ENCODE results near the gene SSB. TPM values are rescaled to one million over a fixed set of nuclear protein-coding genes. Genes with fewer than 3 reads are reported as not detected.
A peak's percentile ranks its signal among the peaks of the same experiment; 100 is the strongest.
"Not testable (repeated sequence)": the region's sequence is repeated elsewhere in the genome, so short reads cannot be mapped to it uniquely, and the experiment has no call there.

The SSB gene
- total RNA-seq, 1 experiment from 2014 or later: 256 TPM

DNA sequence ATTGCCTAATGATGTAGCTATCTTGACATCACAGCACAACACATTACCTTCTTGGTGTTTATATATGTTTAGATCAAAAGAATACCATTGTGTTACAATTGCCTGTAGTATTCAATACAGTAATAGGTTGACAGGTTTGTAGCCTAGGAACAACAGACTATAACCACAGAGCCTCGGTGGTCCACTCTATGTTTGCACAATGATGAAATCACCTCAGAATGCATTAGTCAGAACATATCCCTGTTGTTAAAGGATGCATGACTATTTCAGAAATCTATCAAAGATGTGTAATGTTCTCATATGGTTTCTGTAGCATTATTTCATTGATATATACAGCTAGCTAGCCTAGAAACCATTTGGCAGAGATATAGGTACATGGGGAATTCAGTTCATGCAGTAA, 17.2 kb downstream of the SSB start:
- Histone ChIP-seq H3K36me3 (peaks cover 55% of the 10 kb centered on the region), H3K4me1 (no peaks in the 10 kb centered on the region), H3K27ac (no peak overlapping the region), H3K9me3 (replicated peaks) (0 out of 2 replicates have a peak, but pooled peaks cover 3% of the 10 kb centered on the region), H3K4me3 (no peak overlapping the region), H3K27me3 (no peaks in the 10 kb centered on the region)
- no peak for DNase-seq

GRCh38 chr2:169816961-169817360, 18.3 kb downstream of the SSB start:
- not testable (repeated sequence) for H3K4me3 ChIP-seq; H3K27me3 ChIP-seq; H3K9me3 ChIP-seq (replicated peaks); H3K4me1 ChIP-seq; DNase-seq; H3K27ac ChIP-seq
- H3K36me3 ChIP-seq: peaks cover 44% of the 10 kb centered on the region

GRCh38 chr2:169817369-169817768, 18.7 kb downstream of the SSB start:
- not testable (repeated sequence) for H3K4me1 ChIP-seq; H3K4me3 ChIP-seq; H3K27me3 ChIP-seq; H3K27ac ChIP-seq; H3K9me3 ChIP-seq (replicated peaks); DNase-seq
- H3K36me3 ChIP-seq: peaks cover 40% of the 10 kb centered on the region

DNA sequence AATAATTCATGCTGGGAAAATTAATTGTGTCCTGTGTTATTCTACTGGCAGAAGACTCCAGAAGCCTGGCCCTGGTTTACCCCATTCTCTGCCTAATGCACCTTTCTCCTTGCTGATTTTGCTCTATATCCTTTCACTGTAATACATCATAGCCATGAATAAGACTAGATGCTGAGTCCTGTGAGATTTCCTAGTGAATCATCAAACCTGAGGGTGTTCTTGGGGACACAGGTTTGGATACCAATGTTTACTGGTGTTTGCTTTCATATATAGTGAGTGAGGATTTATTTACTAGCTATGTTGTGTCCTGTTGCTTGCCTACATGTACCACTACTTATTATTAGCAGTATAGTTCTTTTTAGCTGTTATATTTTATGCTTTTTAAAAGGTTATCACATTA, 19.6 kb downstream of the SSB start:
- Histone ChIP-seq H3K9me3 (replicated peaks) (0 out of 2 replicates have a peak, but pooled peaks cover 3% of the 10 kb centered on the region), H3K27me3 (no peaks in the 10 kb centered on the region), H3K4me1 (no peaks in the 10 kb centered on the region), H3K36me3 (peaks cover 36% of the 10 kb centered on the region), H3K4me3 (no peak overlapping the region), H3K27ac (no peak overlapping the region)
- DNase-seq: no peak

GRCh38 chr2:169819106-169819505, 20.4 kb downstream of the SSB start:
- Histone ChIP-seq H3K4me1 (no peaks in the 10 kb centered on the region), H3K27me3 (no peaks in the 10 kb centered on the region), H3K27ac (no peak overlapping the region), H3K4me3 (no peak overlapping the region), H3K9me3 (replicated peaks) (0 out of 2 replicates have a peak, but pooled peaks cover 3% of the 10 kb centered on the region), H3K36me3 (peaks cover 27% of the 10 kb centered on the region)
- DNase-seq: no peak

DNA sequence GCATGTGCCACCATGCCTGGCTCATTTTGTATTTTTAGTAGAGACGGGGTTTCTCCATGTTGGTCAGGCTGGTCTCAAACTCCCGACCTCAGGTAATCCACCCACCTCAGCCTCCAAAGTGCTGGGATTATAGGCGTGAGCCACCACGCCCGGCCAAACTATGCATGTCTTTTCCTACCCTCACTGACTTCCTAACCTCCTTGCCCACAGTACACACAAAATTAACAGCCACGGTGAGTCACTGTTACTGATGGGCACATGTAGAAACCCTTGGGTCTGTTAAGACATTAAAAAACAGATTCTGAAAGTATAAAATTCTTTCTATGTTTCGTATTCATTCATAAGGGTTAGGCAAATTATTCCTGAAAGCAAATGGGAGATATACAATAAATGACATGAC, 21.4 kb downstream of the SSB start:
- H3K4me1 ChIP-seq; H3K4me3 ChIP-seq; H3K9me3 ChIP-seq (replicated peaks); DNase-seq; H3K27ac ChIP-seq; H3K27me3 ChIP-seq: not testable (repeated sequence)
- peaks cover 21% of the 10 kb centered on the region for H3K36me3 ChIP-seq

DNA sequence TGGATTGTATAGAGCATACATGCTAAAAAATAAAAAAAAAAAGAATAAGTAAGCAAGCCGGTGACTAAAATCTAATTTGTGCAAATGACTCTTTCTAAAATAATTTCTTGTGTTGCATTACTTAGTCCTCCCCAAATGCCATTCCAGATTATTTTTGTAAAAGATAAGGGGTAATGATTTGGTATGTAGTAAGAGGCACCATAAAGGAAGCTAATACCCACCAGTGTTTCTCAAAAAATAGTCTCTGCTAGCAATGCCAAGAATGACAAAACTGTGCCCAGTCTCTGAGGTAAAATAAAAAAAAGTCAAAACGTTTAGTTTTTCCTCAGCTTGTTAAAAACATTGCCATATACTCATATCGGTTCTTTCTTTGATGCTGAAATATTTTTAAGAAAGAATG, 23.4 kb downstream of the SSB start:
- H3K27me3 ChIP-seq: no peaks in the 10 kb centered on the region
- no peak for DNase-seq

DNA sequence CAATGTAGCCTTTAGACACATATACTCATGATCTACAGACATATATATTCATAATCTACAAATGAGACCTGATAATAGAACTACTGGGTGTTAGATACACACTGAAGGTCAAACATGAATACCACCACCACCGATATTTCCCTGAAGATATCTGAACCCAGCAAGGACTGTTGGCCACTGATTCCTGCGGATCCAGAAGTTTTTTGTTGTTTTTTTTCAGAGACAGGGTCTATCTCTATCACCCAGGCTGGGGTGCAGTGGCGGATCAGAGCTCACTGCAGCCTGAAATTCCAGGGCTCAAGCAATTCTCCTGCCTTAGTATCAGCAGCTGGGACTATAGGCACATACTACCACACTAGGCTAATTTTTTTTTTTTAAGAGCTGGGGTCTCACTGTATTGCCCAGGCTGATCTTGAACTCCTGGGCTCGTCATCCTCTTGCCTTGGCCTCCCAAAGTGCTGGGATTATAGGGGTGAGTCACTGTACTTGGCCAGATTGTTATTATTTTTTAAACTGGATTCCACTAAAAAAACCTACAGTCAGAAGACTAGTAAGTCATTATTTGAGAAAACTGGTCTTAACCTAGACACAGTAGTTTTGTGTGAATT, 24.2 kb downstream of the SSB start:
- no peaks in the 10 kb centered on the region for H3K4me1 ChIP-seq
- H3K27me3 ChIP-seq: no peaks in the 10 kb centered on the region
- no peak overlapping the region for H3K27ac ChIP-seq
- H3K4me3 ChIP-seq: no peak overlapping the region
- no peaks in the 10 kb centered on the region for H3K36me3 ChIP-seq
- no peaks in the 10 kb centered on the region for H3K9me3 ChIP-seq (replicated peaks)
- no peak for DNase-seq

More for the DNA sequence above, 23.4 kb downstream of the SSB start:
- Histone ChIP-seq H3K4me3 (no peak overlapping the region), H3K9me3 (replicated peaks) (no peaks in the 10 kb centered on the region), H3K27ac (no peak overlapping the region), H3K36me3 (peaks cover 4% of the 10 kb centered on the region), H3K4me1 (no peaks in the 10 kb centered on the region)

DNA sequence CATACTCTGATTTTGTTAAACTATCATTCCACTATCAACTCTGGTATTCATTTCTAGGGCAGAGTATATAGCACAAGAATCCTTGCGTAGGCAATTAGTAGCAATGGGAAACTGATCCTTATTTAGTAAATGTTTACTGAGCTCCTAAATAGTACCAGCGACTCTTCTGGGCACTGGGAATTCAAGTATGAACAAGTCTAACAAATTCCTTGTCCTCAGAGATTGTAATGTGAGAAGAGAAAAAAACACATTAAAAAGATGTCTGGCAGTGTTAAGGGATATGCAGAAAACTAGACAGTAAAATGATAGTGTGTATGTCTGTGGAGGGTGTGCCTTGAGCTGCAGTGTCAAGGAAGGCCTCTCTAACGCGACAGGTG, 25.3 kb downstream of the SSB start:
- Histone ChIP-seq H3K27me3 (no peaks in the 10 kb centered on the region), H3K4me3 (peak overlapping the region; percentile 84), H3K27ac (no peak overlapping the region), H3K9me3 (replicated peaks) (no peaks in the 10 kb centered on the region), H3K36me3 (no peaks in the 10 kb centered on the region), H3K4me1 (0 out of 2 replicates have a peak, but pooled peaks cover 4% of the 10 kb centered on the region)
- no peak for DNase-seq

DNA sequence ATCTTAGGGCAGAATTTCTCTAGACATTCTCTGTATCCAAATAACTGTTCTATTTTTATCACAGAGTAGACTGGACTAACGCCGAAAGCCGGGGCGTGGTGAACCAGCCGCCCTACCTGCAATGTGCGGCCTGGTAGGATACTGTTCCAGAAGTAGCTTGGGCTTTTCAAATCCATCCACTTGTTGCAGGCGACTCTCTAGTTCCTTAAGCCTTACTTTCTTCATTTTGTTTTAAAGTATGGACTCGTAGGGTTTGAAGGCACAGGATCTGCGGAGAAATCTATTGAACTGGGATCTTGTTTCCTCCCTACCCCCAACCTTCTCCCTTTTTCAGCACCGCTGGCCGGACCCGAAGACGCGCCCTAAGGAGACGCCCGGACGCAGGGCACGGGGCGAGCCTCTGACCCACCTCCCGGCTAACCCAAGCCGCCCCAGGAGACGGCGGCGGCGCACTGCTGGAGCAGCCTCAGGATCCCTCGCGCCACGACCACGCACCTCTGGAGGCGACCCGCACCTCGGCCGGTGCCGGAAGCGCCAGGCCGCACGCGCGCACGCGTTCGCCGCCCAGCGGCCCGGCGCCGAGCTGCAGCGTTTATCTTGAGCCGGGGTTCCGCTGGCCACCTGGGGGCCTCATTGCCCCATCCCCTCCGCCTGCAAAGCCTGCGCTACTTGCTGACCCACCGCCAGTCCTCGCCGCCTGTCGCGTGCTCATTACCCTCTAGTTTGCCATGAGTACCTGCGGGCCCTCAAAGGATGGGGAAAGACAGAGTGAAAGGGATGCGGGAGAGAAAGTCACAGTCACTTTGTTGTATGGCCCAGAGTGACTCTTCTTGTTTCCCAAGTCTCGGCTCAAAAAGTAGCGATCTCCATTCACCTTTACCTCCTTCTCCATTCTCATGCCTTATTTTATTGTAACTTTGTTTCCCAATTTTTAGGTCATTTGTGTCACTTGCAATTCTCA, 26.0 kb downstream of the SSB start, which contains the start of gene METTL5:
METTL5 (minus strand) TSS at position 533 of the 961 bp plus-strand sequence; CDS start at position 225, 308 bp downstream.
- Histone ChIP-seq H3K27me3 (no peaks in the 10 kb centered on the region), H3K27ac (peak within 1 kb of the TSS; percentile 43; the same call in 1 of the 2 replicates), H3K9me3 (replicated peaks) (no peaks in the 10 kb centered on the region), H3K36me3 (no peaks in the 10 kb centered on the region), H3K4me1 (0 out of 2 replicates have a peak, but pooled peaks cover 4% of the 10 kb centered on the region), H3K4me3 (peak within 1 kb of the TSS; percentile 84)
- peak; percentile 80 to 86 for DNase-seq

DNA sequence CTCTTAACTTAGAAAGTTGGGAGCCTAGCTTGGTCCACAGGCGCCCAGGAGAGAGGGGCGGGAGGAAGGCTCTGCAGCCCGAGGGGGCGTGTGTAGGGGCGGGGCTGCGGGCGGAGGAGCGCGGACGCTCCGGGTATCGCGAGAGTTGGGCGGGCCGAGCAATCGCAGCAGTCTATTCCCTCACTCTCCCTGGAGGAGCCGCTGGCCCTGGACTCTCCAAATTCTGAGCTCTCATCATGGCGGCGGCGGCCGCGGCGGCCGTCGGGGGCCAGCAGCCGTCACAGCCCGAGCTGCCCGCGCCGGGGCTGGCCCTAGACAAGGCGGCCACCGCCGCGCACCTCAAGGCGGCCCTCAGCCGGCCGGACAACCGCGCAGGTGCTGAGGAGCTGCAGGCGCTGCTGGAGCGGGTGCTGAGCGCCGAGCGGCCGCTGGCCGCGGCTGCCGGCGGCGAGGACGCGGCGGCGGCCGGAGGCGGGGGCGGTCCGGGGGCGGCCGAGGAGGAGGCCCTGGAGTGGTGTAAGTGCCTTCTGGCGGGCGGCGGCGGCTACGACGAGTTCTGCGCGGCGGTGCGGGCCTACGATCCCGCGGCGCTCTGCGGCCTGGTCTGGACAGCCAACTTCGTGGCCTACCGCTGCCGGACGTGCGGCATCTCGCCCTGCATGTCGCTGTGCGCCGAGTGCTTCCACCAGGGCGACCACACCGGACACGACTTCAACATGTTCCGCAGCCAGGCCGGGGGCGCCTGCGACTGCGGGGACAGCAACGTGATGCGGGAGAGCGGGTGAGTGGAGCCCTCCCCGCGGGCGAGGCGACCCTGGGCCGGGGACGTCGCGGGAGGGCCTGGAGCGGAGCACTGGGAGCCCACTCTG, 28.8 kb downstream of the SSB start, which contains the start of gene UBR3:
UBR3 (plus strand) TSS at position 183 of the 869 bp plus-strand sequence; CDS start at position 237, 54 bp downstream.
- DNase-seq: peak; percentile 92 to 93
- H3K4me1 ChIP-seq: 0 out of 2 replicates have a peak, but pooled peaks cover 4% of the 10 kb centered on the region

DNA sequence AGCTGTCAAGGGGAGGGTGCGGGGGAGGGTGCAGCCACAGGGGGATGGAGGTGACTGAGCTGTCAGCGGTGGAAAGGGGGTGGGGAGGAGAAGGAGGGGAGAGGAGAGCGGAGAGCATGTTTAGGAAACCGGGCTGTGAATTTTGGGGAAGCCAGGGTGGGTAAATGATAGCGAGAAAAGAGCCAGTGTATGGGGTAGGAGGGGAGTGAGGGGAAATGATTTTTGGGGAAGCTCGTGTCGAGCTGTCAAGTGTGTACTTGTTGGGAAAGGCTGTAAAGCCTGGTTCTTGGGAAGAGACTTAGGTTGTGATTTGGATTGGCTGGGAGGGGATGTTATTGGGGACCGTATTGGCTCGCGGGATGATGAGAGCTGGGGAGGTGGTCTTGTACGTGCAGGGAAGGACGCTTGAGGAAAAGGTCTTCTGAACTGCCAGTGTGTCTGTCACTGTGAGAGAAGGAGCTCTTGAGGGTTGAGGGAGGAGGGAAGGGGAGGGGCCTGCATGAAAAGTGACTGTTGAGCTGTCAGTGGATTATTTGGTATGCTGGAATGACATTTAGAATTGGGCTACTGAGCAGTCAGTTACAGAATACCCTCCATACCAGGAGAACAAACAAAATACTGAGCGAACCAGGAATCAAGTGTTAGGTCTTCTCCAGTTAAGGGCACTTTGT, 29.6 kb downstream of the SSB start:
- Histone ChIP-seq H3K27me3 (no peaks in the 10 kb centered on the region), H3K4me1 (0 out of 2 replicates have a peak, but pooled peaks cover 4% of the 10 kb centered on the region), H3K36me3 (no peaks in the 10 kb centered on the region), H3K4me3 (peak overlapping the region; percentile 91), H3K27ac (no peak overlapping the region), H3K9me3 (replicated peaks) (no peaks in the 10 kb centered on the region)
- DNase-seq: peak; percentile 23 to 42

More for the DNA sequence above, 28.8 kb downstream of the SSB start, which contains the start of gene UBR3:
- Histone ChIP-seq H3K27me3 (no peaks in the 10 kb centered on the region), H3K4me3 (peak within 1 kb of the TSS; percentile 91), H3K36me3 (no peaks in the 10 kb centered on the region), H3K9me3 (replicated peaks) (no peaks in the 10 kb centered on the region), H3K27ac (no peak within 1 kb of the TSS)

DNA sequence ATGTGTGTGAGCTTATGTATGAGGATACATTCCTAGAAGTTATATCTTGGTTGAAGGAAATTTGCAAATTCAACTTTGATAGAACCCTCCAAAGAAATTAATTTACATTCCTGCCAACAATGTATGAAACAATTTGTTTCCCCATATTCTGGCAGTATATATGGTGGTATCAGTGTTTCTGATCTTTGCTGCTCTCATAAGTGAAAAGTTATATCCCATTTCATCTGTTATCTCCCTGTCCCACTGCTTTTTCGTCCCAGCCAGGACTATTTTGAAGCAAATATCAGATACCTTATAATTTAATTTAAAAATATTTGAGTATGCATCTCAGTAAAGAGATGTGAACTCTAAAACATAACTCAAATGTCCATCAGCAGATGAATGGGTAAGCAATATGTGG, 35.7 kb downstream of the SSB start:
- H3K4me1 ChIP-seq: no peaks in the 10 kb centered on the region
- H3K4me3 ChIP-seq: no peak overlapping the region
- DNase-seq: no peak
- H3K9me3 ChIP-seq (replicated peaks): no peaks in the 10 kb centered on the region; the same call in 1 of the 2 replicates
- no peak overlapping the region for H3K27ac ChIP-seq
- peaks cover 3% of the 10 kb centered on the region; the same call in 1 of the 2 replicates for H3K36me3 ChIP-seq
- H3K27me3 ChIP-seq: no peaks in the 10 kb centered on the region

All from SJCRH30 (cell line).